DMS 273 (cell line): ENCODE measurements around the gene MNDA.

Experiments
- DNase-seq: peaks from one replicate; lab custom pipeline; 2025; ENCODE audit not compliant: unreplicated experiment; lab: John Stamatoyannopoulos, UW

Gene MNDA

GRCh38 chr1:158830904-158831507 is at the start of gene MNDA:
TSS of gene MNDA (plus strand) at chr1:158831351. CDS start at chr1:158842154, 10,803 bp downstream.
- no peak for DNase-seq

- no peak for DNase-seq
Measured at GRCh38 chr1:158793604-158794003, 37.5 kb upstream of the MNDA start.

GRCh38 chr1:158794247-158794646 is 36.9 kb upstream of the MNDA start:
- DNase-seq: no peak

DNA sequence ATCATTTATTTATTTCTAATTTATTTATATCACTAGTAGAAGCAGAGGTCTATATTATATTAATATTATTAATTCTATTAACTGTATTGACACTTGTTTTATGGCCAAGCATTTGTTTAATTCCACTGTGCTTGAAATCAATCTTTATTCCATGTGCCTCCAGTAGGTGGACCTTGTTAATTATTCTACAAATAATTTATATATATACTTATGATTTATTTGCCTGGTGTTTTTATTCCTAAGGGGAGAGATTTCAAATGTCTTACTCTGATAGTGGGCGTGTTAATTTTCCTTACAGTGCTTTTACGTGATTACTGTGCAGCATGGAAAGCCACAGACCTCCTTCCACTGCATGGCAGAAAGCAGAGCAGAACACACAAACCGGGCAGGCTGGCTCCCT is 32.6 kb upstream of the MNDA start:
- DNase-seq: no peak

DNA sequence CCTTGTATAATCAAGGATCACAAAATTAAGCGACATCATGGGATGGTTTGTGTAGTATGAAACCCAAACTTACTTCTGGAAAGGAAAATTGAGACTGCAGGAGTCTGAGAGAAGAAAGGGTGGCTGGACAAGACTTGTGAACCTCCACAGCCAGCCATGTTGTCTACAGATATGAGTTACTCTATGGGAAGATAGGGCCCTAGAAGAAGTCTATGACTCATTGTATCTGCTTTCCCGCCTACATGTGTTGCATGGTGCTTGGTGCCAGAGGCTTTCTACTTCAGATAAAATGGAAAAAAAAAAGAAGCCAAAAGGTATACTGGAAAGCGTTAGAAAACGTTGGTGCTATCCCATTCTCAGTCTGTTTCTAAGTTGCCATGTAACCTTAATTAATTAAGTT is 31.5 kb upstream of the MNDA start:
- DNase-seq: no peak

GRCh38 chr1:158800526-158800925 is 30.6 kb upstream of the MNDA start:
- DNase-seq: no peak

DNA sequence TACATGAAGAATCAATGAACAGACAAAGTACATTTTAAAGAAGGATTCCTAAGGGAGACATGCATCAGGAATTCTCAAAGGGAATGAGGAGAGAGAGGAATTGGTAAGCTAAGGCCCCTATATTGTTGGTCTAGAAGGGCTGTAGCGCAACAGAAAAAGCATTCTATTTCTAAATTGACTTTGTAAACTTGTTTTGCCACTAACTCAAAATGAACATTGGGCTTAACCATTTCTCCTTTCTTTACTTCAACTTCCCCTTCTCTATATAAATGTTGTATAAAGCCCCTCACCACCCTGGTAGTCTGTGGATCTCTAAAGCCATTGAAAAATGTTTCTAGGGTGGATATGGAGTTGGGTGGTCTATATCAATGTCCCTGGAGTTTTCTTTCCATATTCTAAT is 29.8 kb upstream of the MNDA start:
- no peak for DNase-seq

- DNase-seq: no peak
Measured at GRCh38 chr1:158803678-158804077, 27.5 kb upstream of the MNDA start.

GRCh38 chr1:158806916-158807536 is 24.1 kb upstream of the MNDA start:
- DNase-seq: no peak

- DNase-seq: no peak
Measured at GRCh38 chr1:158809256-158809655, 21.9 kb upstream of the MNDA start.

DNA sequence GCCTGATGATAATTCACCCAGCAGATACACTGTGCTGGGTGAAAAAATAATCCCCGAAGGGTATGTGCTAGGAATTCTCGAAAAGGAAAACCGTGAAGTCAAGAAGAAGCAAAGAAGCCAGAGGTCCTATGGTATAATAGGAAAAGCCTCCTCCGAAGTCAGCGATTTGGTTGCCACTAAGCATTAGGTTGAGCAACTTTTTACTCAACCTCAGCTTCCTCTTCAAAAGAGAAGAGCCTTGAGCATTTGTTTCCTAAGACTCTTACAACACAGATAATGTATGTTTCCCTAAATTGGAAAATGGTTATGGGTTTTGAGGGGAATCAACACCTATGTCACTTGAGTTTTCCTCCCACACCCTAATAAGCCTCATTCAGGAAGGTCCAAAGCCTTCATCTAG is 21.3 kb upstream of the MNDA start:
- no peak for DNase-seq

DNA sequence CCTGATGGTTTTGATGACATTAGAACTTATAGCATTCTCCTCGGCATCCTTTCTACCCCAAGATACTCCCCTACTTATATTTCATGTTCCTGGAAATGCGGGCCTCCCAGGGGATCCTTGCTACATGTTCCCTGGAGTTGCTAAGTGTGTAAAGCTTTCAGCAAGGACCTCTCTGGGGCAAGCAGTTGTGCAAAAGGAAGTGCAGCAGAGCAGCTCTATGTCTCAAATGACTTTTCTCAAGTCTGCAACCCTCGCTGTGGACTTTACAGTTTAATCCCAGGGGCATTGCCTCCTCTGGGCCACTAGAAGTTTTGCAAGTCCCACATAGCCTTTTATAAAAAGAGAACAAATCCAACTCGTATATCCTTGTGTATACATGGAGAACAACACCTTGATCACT is 20.8 kb upstream of the MNDA start:
- no peak for DNase-seq

- DNase-seq: no peak
Measured at GRCh38 chr1:158812336-158812735, 18.8 kb upstream of the MNDA start.

DNA sequence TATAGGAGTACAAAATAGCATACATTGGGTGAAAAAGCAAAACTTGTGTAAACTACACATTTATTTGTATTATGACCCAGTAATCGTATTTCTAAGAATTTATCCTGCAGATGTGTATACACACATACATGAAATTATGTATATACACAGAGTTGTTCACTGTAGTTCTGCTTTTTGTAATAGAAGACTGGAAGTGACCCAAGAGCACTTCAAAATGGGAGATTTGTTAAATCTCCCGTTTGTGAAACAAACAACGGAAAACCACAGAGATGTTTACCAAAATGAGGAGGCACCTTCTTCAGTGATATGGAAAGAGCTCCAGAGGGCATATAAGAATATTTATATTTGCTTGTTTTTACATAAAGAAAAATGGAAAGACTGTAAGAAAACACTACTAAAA is 18.0 kb upstream of the MNDA start:
- DNase-seq: no peak

- DNase-seq: no peak
Measured at GRCh38 chr1:158814970-158815369, 16.2 kb upstream of the MNDA start.

DNA sequence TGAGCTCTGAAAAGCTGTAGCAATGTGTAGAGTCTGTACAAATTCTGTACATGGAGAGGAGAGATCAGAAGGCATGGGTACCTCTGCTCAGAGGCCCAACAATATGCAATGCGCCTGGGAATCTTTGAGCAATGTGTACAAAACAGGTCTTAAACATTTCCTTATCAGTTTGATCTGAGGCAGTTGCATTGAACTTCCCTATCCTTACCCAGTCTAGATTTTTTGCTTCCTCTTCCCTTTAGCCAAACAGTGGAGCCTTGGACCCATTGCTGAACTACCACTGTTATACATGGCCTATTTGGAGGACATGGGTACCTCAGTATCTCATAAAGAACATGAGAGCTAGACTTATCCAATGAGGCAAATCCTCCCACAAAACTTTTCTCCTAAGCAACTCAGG is 12.6 kb upstream of the MNDA start:
- no peak for DNase-seq

- no peak for DNase-seq
Measured at GRCh38 chr1:158818975-158819431, 12.1 kb upstream of the MNDA start.

- DNase-seq: no peak
Measured at GRCh38 chr1:158819461-158820443, 11.4 kb upstream of the MNDA start.

GRCh38 chr1:158821723-158822122 is 9.4 kb upstream of the MNDA start:
- DNase-seq: no peak

DNA sequence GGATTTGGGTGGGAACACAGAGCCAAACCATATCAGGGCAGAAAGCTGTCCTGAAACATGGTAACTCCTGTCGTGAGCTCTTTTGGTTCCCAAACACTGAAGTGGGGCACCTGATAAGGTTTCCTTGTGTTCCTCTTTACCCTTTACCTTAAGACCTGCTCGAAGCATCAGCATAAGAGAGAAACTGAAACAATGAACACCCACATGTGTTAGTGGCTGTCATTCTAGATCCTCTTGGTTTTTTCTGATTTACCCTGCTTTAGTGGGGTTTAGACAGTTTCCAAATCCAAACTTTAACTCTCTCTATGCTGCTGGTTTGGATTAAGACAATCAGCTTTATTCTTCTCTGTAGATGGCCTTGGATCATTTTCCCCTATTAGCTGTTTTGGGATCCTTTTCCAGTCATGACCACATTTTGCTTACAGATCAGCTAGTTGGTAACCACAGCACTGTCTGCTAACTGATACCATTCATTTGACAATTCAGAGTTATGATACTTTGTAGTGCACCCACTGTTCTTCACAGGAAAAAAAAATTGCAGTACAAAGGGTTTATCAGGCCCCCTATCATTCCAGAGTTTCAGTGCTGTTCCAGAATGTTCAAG is 975 bp upstream of the MNDA start:
- DNase-seq: no peak

DNA sequence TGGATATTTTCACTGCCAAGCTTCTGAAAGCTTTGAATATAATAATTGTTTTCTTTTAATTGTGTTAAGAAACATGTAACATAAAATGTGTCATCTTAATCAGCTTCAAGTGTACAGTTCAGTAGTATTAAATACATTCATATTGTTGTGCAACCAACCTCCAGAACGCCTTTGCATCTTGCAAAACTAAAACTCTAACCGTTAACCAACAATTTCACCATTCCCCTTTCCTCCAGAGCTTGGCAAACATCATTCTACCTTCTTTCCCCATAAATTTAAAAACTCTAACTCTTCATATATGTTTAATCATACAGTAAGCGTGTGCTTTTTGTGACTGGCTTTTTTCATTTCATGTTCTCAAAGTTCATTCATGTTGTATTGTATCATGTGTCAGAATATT is 2.1 kb downstream of the MNDA start:
- no peak for DNase-seq
